ENCODE results near the gene EML5. TPM values are rescaled to one million over a fixed set of nuclear protein-coding genes. Genes with fewer than 3 reads are reported as not detected.

Gene EML5
- total RNA-seq, 1 experiment from 2014 or later: 0.52 TPM

DNA sequence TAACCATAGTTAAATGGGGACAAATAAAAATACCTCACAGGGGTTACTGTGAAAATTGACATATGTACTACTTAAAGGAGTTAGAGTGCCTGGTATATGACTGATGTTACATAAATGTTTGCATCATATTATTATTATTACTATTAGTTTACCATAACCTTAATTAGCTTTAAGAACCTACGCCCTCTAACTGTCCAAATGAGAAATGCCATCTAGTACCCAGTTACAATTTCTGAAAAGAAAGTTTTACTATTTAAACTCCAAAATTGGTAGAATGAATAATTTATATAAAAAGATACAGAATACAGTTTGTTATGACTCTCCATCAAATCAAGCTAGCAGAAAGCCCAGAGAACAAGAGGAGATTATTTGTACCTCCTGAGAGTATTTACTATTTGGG, 42.3 kb downstream of the EML5 start:
- intact Hi-C loops (cut with micrococcal nuclease; ENCODE audit: unreplicated experiment): no loop called here
- CTCF ChIA-PET: no interaction called here
- no peaks in the 10 kb centered on the region for H3K36me3 Mint-ChIP-seq (ENCODE audit: insufficient read depth, unreplicated experiment)
- H3K9me3 Mint-ChIP-seq (ENCODE audit: low read depth, unreplicated experiment): no peaks in the 10 kb centered on the region
- DNase-seq: no peak
- H3K27ac Mint-ChIP-seq (ENCODE audit: unreplicated experiment): no peak overlapping the region
- TF ChIP-seq, protein P1, sequence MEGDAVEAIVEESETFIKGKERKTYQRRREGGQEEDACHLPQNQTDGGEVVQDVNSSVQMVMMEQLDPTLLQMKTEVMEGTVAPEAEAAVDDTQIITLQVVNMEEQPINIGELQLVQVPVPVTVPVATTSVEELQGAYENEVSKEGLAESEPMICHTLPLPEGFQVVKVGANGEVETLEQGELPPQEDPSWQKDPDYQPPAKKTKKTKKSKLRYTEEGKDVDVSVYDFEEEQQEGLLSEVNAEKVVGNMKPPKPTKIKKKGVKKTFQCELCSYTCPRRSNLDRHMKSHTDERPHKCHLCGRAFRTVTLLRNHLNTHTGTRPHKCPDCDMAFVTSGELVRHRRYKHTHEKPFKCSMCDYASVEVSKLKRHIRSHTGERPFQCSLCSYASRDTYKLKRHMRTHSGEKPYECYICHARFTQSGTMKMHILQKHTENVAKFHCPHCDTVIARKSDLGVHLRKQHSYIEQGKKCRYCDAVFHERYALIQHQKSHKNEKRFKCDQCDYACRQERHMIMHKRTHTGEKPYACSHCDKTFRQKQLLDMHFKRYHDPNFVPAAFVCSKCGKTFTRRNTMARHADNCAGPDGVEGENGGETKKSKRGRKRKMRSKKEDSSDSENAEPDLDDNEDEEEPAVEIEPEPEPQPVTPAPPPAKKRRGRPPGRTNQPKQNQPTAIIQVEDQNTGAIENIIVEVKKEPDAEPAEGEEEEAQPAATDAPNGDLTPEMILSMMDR (IDR thresholded peaks at IDR 0.05; ENCODE audit: unreplicated experiment): no peak
- H3K27me3 Mint-ChIP-seq (ENCODE audit: unreplicated experiment): no peaks in the 10 kb centered on the region
- BruUV-seq (replicated peaks): no TSS peak
- no peak overlapping the region for H3K4me3 Mint-ChIP-seq (ENCODE audit: low read depth, unreplicated experiment)
- H3K4me1 Mint-ChIP-seq (ENCODE audit: low read depth, unreplicated experiment): no peaks in the 10 kb centered on the region

DNA sequence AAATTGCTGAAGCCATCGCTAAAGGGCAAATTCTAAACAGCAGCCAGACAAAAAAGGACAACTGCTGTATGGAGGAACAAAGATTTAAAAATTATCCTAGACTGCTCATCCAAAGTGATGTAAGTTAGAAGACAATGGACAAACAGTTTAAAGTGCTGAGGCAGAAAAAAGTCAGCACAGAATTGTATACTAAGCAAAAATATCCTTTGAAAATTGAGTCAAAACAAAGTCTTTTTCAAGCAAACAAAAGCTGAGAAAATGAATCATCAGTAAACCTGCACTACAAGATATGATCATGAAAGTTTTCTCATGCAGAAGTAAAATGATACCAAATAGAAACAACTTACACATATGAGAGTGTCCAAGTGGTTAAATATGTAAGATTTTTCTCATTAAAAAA, 43.6 kb downstream of the EML5 start:
- H3K4me1 Mint-ChIP-seq (ENCODE audit: low read depth, unreplicated experiment): no peaks in the 10 kb centered on the region
- intact Hi-C loops (cut with micrococcal nuclease; ENCODE audit: unreplicated experiment): no loop called here
- CTCF ChIA-PET: no interaction called here
- H3K9me3 Mint-ChIP-seq (ENCODE audit: low read depth, unreplicated experiment): no peaks in the 10 kb centered on the region
- no peaks in the 10 kb centered on the region for H3K27me3 Mint-ChIP-seq (ENCODE audit: unreplicated experiment)
- H3K36me3 Mint-ChIP-seq (ENCODE audit: insufficient read depth, unreplicated experiment): no peaks in the 10 kb centered on the region
- BruUV-seq (replicated peaks): no TSS peak
- no peak overlapping the region for H3K27ac Mint-ChIP-seq (ENCODE audit: unreplicated experiment)
- DNase-seq: no peak
- H3K4me3 Mint-ChIP-seq (ENCODE audit: low read depth, unreplicated experiment): no peak overlapping the region
- TF ChIP-seq, protein P1 (IDR thresholded peaks at IDR 0.05; ENCODE audit: unreplicated experiment): no peak

DNA sequence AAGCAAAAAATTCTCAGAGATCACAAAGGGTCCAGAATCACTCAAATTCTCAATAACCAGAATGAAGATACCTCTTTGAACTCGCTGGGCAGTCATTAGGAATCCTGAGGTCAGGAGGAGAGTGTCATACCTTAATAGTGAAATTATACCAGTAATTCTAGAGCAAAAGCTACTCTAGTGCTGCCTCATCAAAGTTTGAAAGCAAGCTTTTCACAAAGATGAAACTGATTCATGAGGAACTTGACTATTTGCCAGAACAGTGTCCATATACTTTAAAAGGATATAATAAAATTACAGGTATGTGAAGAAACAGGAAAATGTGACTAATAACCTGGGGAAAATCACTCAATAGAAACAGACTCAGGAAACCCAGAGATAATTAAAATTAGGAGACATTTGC, 44.5 kb downstream of the EML5 start:
- Mint-ChIP-seq H3K27ac (ENCODE audit: unreplicated experiment) (no peak overlapping the region), H3K36me3 (ENCODE audit: insufficient read depth, unreplicated experiment) (no peaks in the 10 kb centered on the region), H3K9me3 (ENCODE audit: low read depth, unreplicated experiment) (no peaks in the 10 kb centered on the region), H3K27me3 (ENCODE audit: unreplicated experiment) (no peaks in the 10 kb centered on the region), H3K4me3 (ENCODE audit: low read depth, unreplicated experiment) (no peak overlapping the region), H3K4me1 (ENCODE audit: low read depth, unreplicated experiment) (no peaks in the 10 kb centered on the region)
- CTCF ChIA-PET: interaction anchor here (0.7 kb wide), 1 partner anchor 488 kb away, joined by 5 read pairs; no protein-coding TSS in a partner anchor
- no peak for DNase-seq
- TF ChIP-seq, protein P1 (IDR thresholded peaks at IDR 0.05; ENCODE audit: unreplicated experiment): no peak
- BruUV-seq (replicated peaks): no TSS peak
- intact Hi-C loops (cut with micrococcal nuclease; ENCODE audit: unreplicated experiment): no loop called here

DNA sequence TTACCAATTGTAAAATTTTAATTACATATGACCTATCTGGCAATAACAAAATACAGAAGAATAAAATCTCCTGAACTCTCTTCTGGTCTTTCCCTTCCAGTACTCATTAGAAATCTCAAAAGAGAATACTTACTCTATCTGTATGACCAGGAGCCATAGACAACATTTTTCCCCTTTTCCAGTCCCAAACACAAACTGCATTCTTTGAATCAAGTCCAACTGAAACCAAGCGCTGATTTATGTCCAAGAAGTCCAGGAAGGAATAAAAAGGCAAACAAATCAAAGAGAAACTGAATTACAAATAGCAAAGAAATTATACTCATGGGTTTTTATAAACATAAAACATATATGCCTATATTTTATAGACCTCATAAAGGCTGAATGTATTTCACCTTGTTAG, 46.7 kb downstream of the EML5 start:
- TF ChIP-seq, protein P1 (IDR thresholded peaks at IDR 0.05; ENCODE audit: unreplicated experiment): no peak
- no TSS peak for BruUV-seq (replicated peaks)
- H3K9me3 Mint-ChIP-seq (ENCODE audit: low read depth, unreplicated experiment): no peaks in the 10 kb centered on the region
- no peaks in the 10 kb centered on the region for H3K4me1 Mint-ChIP-seq (ENCODE audit: low read depth, unreplicated experiment)
- CTCF ChIA-PET: no interaction called here
- no peaks in the 10 kb centered on the region for H3K36me3 Mint-ChIP-seq (ENCODE audit: insufficient read depth, unreplicated experiment)
- no peaks in the 10 kb centered on the region for H3K27me3 Mint-ChIP-seq (ENCODE audit: unreplicated experiment)
- H3K4me3 Mint-ChIP-seq (ENCODE audit: low read depth, unreplicated experiment): no peak overlapping the region
- no peak overlapping the region for H3K27ac Mint-ChIP-seq (ENCODE audit: unreplicated experiment)
- DNase-seq: no peak
- intact Hi-C loops (cut with micrococcal nuclease; ENCODE audit: unreplicated experiment): no loop called here

All from Calu3 (cell line).